GM19025 (cell line): ENCODE data around the gene ECHDC3.
A peak's percentile ranks its signal among the peaks of the same experiment; 100 is the strongest.
"Not testable (repeated sequence)": the region's sequence is repeated elsewhere in the genome, so short reads cannot be mapped to it uniquely, and the experiment has no call there.

Experiments
- ATAC-seq: cut with Tn5 transposase; IDR thresholded peaks from one replicate; pipeline ENCODE4 v1.9.1; 2021; ENCODE audit warnings: mild to moderate bottlenecking, low read depth, moderate library complexity; ENCODE audit not compliant: unreplicated experiment

ECHDC3 gene

GRCh38 chr10:11742009-11742778, at the start of gene ECHDC3:
TSS of gene ECHDC3 (plus strand) at chr10:11742382. CDS start at chr10:11742577, 195 bp downstream.
- ATAC-seq: peak; percentile 84

GRCh38 chr10:11693376-11693775, 48.8 kb upstream of the ECHDC3 start:
- no peak for ATAC-seq

GRCh38 chr10:11695779-11696178, 46.4 kb upstream of the ECHDC3 start:
- ATAC-seq: no peak

DNA sequence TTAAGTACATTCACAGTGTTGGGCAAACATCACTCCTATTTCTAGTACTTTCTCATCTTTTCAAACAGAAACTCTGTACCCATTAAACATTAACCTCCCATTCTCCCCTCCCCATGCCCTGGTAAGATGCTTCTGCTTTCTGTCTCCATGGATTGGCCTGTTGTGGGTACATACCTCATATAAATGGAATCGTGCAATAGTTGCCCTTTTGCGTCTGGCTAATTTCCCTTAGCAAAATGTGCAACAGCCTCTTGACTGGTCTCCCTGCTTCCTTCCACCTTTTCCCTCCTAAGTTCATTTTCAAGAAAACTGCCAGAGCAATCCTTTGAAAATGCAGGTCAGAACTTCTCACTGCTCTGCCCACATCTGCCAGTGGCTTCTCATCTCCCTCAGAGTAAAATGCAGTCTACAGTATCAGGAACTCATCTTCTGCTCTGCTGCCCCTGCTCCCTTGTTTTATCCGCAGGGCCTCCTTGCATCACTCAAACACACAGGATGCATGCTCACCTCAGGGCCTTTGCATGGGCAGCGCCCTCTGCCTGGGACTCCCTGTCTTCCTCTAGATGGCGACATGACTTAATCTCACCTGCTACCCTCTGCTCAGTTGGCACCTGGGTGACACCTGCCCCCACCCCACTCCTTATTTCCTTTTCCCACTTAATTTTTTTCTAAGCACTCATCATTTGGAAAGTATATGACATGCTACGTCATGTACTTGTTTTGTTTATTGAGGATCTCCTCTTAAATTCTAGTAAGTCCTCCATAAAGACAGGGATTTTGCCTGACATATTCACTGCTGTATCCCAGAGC, 44.3 kb upstream of the ECHDC3 start:
- ATAC-seq: peak; percentile 55

DNA sequence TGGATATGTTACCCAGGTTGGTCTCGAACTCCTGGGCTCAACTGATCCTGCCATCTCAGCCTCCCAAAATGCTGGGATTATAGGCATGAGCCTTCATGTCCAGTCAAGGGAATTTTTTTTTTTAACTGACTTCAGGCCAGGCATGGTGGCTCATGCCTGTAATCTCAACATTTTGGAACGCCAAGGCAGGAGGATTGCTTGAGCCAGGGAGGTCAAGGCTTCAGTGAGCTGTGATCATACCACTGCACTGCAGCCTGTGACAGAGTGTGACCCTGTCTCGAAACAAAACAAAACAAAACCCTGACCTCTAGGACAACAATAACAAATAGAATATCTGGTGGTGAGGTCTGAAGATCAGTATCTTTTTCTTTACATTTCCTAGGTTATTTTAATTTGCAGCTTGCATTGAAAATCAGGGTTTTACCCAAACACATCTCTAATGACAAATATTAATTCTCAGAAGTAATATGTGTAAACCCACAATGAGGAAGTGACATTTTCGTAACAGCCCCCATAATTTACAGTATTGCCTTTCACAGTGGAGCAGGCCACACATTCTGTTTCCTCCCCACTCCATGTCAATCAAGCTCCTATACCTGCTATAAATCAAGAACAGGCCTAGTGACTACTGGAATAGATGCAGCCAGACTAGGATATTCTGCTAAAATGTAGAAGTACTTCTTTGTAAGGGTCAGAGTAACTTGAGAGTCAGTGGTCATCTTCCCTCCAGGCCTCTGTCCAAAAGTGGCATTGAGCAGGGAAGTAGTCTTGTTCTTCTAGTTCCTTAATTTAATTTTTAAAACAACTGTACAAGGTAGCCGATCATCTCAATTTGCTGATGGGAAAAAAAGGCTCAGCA, 43.3 kb upstream of the ECHDC3 start:
- ATAC-seq: peak; percentile 52

GRCh38 chr10:11699550-11700097, 42.6 kb upstream of the ECHDC3 start:
- no peak for ATAC-seq

DNA sequence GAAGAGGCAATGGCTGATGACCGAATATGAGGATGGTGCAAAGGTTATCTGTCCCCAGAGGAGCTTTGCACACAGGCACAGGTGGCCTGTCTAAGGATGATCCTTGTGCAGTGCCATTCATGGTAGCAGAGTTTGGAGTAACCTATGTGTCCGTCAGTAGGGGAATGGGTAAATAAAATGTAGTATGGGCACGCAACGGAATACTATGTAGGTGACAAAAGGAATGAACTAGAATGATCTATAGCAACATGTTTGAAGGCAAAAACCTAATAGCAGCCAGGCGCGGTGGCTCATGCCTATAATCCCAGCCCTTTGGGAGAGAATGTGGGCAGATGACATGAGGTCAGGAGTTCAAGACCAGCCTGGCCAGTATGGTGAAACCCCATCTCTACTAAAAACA, 41.6 kb upstream of the ECHDC3 start:
- no peak for ATAC-seq

DNA sequence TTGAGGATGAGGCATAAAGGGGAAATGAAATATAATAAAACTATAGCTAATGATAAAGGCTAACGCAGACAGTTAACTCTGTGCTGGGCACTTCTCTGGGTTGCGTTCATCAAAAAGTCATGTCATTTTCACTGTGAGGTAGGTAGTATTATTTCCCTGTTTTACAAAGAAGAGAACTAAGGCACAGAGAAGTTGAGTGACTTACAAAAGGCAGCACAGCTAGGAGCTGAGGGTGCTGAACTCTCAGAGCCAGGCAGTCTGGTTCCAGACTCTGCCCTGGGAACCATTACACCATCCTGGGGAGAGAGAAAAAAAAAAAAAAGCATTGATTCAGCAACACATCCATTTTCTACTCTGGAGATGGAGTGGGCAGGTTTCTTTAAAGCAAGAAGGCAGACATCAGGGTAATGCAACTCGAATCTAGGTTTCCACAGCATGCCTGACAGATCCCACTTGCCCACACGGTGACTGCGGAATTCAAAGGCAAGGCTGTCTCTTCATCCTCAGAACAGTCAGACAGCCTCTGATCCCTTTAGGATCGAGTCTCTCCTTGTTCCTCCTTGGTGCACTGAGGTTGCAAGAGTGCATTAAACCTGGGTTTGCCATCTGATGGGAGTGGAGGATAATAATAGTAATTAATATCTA, 40.6 kb upstream of the ECHDC3 start:
- no peak for ATAC-seq

GRCh38 chr10:11702264-11702663, 39.9 kb upstream of the ECHDC3 start:
- no peak for ATAC-seq

- ATAC-seq: no peak
These were observed 38.1 kb upstream of the ECHDC3 start for GRCh38 chr10:11704092-11704491.

DNA sequence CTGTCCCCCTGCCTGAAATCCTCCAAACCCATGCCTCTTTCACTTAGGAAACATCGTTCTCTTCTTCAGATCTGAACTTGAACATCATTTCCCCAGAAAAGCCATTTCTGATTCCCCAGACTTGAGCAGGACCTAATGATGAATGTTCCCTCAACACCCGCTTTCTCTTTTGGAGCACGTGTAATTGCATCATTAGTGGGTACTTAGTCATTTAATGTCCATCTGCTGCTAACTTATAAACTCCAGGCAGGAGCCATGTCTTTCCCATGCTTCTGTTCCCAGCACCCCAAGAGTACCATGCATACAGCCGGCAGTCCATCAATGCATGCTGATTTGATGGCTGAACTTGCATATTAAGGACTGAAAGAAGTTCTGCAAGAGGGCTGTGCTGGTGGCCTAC, 36.5 kb upstream of the ECHDC3 start:
- no peak for ATAC-seq

DNA sequence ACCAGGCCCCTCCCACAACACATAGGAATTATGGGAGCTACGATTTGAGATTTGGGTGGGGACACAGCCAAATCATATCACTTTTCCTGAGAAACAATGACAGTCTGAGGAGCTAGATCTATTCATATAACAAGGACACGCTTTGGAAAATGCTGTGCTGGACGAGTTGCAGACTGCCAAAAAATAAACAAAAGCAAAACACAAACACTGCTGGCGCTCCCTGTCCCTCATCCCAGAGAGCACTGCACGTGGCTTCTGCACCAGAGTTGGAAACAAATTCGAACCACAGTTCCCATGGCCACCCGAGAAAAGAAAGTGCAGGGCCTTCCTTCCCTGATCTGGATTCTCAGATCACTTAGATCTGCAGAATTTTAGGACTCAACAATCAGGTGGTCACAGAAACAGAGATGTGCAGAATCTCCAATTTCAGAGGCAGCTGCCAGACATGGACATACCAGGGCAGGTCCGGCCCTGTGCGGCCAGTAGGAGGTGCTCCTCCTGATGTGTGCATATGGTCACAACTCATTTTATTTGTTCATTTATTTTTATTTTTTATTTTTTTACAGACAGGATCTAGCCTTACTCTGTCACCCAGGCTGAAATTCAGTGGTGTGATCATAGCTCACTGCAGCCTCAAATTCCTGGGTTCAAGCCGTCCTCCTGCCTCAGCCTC, 35.2 kb upstream of the ECHDC3 start:
- no peak for ATAC-seq

DNA sequence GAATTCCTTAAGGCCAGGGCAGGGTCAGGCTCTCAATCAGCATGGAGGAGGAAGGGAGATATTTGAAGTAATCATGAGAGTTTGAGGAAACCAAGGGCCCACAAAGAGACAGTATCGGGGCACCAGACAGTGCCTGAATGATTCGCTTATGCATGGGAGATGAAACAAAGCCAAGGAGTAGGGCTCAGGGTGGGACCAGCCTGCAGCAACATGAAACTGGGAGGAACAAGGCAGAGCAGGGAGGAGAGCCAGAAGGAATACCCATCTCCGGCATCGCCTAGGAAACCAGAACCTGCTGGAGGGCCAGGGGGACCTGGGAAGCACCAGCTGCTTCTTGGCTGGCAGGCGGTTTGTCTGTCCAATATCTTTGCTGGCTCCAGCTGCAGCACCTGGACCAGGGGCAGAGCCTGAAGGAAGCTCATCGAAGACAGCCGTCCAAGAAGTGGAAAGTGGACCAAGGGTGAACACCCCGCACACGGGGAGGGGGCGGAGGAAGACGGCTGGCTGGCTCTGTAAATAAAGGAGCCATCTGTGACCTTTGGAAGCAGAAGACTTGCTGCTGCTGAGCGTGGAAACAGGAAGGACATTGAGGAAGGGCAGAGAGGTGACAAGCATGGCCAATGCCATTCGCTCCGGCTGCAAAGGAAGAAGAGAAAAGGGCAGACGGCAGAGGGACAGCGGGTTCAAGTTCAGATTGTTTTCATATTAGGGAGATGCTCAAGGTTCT, 34.4 kb upstream of the ECHDC3 start:
- ATAC-seq: no peak

GRCh38 chr10:11708801-11709200, 33.4 kb upstream of the ECHDC3 start:
- ATAC-seq: not testable (repeated sequence)

GRCh38 chr10:11712744-11713143, 29.4 kb upstream of the ECHDC3 start:
- no peak for ATAC-seq

- no peak for ATAC-seq
These were observed 28.9 kb upstream of the ECHDC3 start for GRCh38 chr10:11713186-11713743.

- no peak for ATAC-seq
These were observed 28.2 kb upstream of the ECHDC3 start for GRCh38 chr10:11713963-11714362.

DNA sequence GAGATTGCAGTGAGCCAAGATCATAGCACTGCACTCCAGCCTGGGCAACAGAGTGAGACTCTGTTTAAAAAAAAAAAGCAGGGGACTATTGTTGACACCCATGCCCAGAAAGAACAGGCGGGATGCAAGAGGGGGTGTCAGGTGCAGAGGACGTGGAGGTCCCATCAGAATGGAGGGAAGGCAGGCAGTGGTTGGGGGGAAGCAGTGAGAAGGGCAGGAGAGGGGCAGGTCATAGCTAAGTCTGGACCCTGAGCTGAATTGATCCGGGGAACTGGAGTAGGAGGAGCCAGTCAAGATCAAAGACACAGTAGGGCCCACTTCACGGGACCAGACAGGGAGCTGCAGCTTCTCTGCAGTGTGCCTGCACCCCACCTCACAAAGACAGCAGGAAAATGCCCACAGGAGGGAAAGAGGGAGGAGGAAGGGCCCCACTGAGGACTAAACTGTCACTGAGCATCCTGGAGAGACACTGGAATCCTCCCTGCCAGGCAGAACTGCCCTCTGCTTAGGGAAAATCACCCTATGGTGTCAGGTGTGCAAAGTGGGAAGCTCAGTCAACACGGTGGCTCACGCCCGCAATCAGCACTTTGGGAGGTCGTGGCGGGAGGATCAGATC, 27.3 kb upstream of the ECHDC3 start:
- no peak for ATAC-seq
